Testis (tissue), 2 donors: ENCODE measurements around the gene ELMO1.

ENCODE experiments used
- POLR2A ChIP-seq: fragments of 450-650 bp; IDR thresholded peaks from one replicate; pipeline ENCODE4 v1.6.1; 2017; ENCODE audit warnings: antibody characterized with exemption, mild to moderate bottlenecking, moderate library complexity
- TF ChIP-seq, protein P1 (sequence below), 3 experiments: fragments of 450-650 bp in 2 of 3; fragments of 200-600 bp in 1 of 3; sonication (generic) in 1 of 3; IDR thresholded peaks; one replicate each; pipeline ENCODE4 v1.5.1; 2016 to 2019; ENCODE audit warnings: antibody characterized with exemption in 3 of 3, mild to moderate bottlenecking in 2 of 3, moderate library complexity in 1 of 3

DNA sequence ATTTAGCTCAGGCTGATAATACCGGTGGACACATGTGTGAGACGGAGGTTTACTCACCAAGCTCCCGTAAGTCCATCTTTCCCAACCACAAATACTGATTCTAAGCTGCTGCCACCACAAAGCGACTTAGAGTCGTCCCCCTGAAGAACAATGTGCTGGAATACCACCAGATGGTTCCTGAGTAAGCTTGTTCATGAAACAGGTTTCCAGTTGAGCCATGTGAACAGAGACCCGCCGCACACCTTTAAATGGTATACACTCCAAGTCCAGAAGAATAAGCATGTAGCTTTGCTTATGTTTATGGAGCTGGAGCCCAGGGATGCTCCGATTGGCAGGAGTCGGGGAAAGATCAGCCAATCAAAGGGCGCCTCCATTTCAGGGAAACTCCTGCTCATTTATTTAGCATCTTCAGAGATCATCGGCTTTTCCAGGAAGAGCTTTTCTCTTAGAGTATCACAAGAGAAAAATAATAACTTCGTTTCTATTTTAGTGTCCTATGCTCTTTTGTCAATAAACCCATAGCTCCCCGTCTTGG is 462.7 kb downstream of the ELMO1 start:
- TF ChIP-seq, protein P1, sequence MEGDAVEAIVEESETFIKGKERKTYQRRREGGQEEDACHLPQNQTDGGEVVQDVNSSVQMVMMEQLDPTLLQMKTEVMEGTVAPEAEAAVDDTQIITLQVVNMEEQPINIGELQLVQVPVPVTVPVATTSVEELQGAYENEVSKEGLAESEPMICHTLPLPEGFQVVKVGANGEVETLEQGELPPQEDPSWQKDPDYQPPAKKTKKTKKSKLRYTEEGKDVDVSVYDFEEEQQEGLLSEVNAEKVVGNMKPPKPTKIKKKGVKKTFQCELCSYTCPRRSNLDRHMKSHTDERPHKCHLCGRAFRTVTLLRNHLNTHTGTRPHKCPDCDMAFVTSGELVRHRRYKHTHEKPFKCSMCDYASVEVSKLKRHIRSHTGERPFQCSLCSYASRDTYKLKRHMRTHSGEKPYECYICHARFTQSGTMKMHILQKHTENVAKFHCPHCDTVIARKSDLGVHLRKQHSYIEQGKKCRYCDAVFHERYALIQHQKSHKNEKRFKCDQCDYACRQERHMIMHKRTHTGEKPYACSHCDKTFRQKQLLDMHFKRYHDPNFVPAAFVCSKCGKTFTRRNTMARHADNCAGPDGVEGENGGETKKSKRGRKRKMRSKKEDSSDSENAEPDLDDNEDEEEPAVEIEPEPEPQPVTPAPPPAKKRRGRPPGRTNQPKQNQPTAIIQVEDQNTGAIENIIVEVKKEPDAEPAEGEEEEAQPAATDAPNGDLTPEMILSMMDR (IDR thresholded peaks at IDR 0.05) = no peak
- no peak for TF ChIP-seq POLR2A
